Nephron progenitor cell (in vitro differentiated cells): ENCODE measurements around the gene PSMD7.

ENCODE experiments used
- DNase-seq: peaks from one replicate; pipeline ENCODE4 v3.0.0; 2021
- H3K27ac Mint-ChIP-seq: 2 replicates; pipeline ENCODE4 v1.8.0; 2021; ENCODE audit warnings: mild to moderate bottlenecking, moderate library complexity, mixed read lengths
- H3K27me3 Mint-ChIP-seq: 2 replicates; pipeline ENCODE4 v1.8.0; 2021; ENCODE audit warnings: mild to moderate bottlenecking, low read depth, mixed read lengths; ENCODE audit not compliant: poor library complexity
- H3K36me3 Mint-ChIP-seq: 2 replicates; pipeline ENCODE4 v1.8.0; 2021; ENCODE audit warnings: low read depth, mixed read lengths
- H3K4me1 Mint-ChIP-seq: 2 replicates; pipeline ENCODE4 v1.8.0; 2021; ENCODE audit warnings: mixed read lengths
- H3K4me3 Mint-ChIP-seq: 2 replicates; pipeline ENCODE4 v1.8.0; 2021; ENCODE audit warnings: mild to moderate bottlenecking, moderate library complexity, mixed read lengths
- H3K9me3 Mint-ChIP-seq: 2 replicates; pipeline ENCODE4 v1.8.0; 2021; ENCODE audit warnings: mild to moderate bottlenecking, moderate library complexity, mixed read lengths
- TF ChIP-seq, protein P1 (sequence below): fragments of 200-600 bp; sonication (generic); IDR thresholded peaks from 2 replicates; pipeline ENCODE4 v1.5.0; 2021; ENCODE audit warnings: antibody characterized with exemption

PSMD7 gene

DNA sequence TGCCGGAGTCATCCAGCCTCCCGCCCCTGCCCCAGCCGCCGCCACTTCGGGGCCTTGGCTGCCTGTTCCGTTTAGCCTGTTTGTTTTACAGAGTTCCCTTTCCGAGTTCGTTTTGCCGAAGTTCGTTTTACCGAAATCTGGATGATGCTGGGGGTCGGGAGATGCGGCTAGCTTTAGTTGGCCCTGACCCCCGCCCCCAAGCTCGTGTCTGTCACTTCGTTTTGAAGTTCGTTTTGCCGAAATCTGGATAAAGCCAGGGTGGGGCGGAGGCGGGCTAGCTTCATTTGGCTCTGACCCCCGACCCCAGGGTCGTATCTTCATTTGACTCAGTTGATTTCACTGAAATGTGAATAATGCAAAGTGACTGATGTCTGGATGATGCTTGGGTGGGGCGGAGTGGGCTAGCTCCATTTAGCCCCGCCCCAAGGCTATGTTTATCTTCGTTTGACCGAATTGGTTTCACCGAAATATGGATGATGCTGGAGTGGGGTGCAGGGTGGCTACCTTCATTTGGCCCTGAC lies 591 bp downstream of the PSMD7 start:
- TF ChIP-seq, protein P1, sequence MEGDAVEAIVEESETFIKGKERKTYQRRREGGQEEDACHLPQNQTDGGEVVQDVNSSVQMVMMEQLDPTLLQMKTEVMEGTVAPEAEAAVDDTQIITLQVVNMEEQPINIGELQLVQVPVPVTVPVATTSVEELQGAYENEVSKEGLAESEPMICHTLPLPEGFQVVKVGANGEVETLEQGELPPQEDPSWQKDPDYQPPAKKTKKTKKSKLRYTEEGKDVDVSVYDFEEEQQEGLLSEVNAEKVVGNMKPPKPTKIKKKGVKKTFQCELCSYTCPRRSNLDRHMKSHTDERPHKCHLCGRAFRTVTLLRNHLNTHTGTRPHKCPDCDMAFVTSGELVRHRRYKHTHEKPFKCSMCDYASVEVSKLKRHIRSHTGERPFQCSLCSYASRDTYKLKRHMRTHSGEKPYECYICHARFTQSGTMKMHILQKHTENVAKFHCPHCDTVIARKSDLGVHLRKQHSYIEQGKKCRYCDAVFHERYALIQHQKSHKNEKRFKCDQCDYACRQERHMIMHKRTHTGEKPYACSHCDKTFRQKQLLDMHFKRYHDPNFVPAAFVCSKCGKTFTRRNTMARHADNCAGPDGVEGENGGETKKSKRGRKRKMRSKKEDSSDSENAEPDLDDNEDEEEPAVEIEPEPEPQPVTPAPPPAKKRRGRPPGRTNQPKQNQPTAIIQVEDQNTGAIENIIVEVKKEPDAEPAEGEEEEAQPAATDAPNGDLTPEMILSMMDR: no peak
- Mint-ChIP-seq H3K36me3 (peaks cover 35% of the 10 kb centered on the region), H3K27me3 (peaks cover 9% of the 10 kb centered on the region), H3K4me3 (peak overlapping the region; percentile 95), H3K9me3 (peaks cover 16% of the 10 kb centered on the region), H3K4me1 (peaks cover 24% of the 10 kb centered on the region), H3K27ac (peak overlapping the region; percentile 99)
- DNase-seq: peak; percentile 28

DNA sequence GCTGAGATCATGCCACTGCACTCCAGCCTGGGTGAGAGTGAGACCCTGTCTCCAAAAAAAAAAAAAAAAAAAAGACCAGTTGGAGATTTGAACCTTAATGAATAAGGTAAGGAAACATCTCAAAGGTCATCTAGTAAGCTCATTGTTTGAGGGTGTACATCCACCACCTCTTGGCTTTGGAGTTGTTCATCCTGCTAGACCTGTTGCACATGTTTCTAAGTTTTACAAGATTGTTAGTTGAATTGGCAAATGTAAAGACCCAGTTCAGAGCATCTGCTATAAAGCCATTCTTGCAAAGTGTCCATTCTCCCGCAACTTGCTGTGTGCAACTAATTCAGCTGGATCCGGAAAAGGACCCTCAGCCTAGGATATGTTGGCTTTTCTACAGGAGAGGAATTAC lies 1.5 kb downstream of the PSMD7 start:
- Mint-ChIP-seq H3K9me3 (peaks cover 16% of the 10 kb centered on the region), H3K27me3 (peaks cover 9% of the 10 kb centered on the region), H3K27ac (peak overlapping the region; percentile 99), H3K4me1 (peaks cover 24% of the 10 kb centered on the region), H3K4me3 (peak overlapping the region; percentile 95), H3K36me3 (peaks cover 44% of the 10 kb centered on the region)
- DNase-seq: no peak
- TF ChIP-seq, protein P1: no peak

DNA sequence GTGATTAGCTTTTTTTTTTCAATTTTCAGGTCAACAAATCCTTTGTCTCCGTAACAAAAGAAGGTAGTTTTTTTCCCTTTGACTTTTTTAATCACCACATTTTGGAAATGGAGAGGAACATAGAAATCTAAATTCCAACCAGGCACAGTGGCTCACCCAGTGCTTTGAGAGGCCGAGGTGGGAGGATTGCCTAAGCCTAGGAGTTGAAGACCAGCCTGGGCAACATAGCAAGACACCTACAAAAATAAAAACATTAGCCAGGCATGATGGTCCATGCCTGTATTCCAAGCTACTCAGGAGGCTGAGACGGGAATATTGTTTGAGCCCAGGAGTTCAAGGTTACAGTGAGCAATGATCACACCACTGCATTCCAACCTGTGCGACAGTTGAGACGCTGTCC lies 5.7 kb downstream of the PSMD7 start:
- H3K4me3 Mint-ChIP-seq: no peak overlapping the region
- H3K36me3 Mint-ChIP-seq: peaks cover 67% of the 10 kb centered on the region
- peaks cover 12% of the 10 kb centered on the region for H3K4me1 Mint-ChIP-seq
- no peaks in the 10 kb centered on the region for H3K9me3 Mint-ChIP-seq
- peaks cover 6% of the 10 kb centered on the region for H3K27me3 Mint-ChIP-seq
- TF ChIP-seq, protein P1: no peak
- no peak for DNase-seq
- H3K27ac Mint-ChIP-seq: no peak overlapping the region

DNA sequence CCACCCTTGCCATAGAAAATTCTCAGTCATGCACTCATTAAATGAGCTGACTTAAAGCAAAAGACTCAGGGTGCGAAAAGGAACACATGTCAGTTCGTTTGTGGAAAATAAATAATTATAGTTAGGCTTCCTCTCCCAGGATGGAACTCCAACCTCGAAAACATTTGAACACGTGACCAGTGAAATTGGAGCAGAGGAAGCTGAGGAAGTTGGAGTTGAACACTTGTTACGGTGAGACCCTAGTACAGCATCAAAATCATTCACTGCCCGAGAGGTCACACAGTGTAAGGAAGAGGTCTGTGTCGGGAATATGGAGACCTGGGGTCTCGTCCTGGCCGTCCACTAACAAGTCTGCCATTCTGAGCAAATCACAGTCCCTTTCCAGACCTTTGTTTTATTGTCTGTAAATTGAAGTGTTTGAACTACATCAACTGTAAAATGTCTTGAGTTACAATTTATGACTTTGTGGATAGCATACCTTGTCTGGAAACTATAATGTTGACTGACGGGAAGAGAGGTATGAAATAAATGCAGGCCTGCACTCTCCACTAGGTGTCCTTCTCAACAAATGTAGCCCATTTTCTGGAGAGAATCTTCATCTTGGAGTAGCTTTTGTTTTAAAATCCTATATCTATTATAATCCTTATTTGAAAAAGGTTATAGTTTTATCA lies 7.7 kb downstream of the PSMD7 start:
- DNase-seq: no peak
- H3K36me3 Mint-ChIP-seq: peaks cover 65% of the 10 kb centered on the region

DNA sequence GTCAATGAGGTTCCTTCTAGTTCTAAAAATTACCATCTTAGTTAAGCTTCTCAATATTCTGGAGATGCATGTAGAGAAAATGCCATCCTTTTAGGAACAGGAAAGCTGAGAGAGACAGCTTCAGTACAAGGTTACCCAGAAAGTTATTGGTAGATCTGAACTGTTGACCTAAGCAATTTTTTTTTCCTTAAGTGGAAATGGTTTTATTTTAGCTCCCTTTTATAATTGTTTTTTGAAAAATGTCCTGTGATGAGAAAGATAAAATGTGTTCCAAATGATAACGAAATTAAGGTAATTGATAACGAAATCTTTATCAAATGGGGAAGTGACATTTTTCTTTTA lies 8.2 kb downstream of the PSMD7 start:
- peaks cover 60% of the 10 kb centered on the region for H3K36me3 Mint-ChIP-seq
- no peak overlapping the region for H3K4me3 Mint-ChIP-seq
- TF ChIP-seq, protein P1: peak; percentile 3
- no peak for DNase-seq
- no peaks in the 10 kb centered on the region for H3K4me1 Mint-ChIP-seq
- peaks cover 6% of the 10 kb centered on the region for H3K27me3 Mint-ChIP-seq
- no peaks in the 10 kb centered on the region for H3K9me3 Mint-ChIP-seq
- no peak overlapping the region for H3K27ac Mint-ChIP-seq

More for the DNA sequence above, 7.7 kb downstream of the PSMD7 start:
- TF ChIP-seq, protein P1: peak; percentile 33
- Mint-ChIP-seq H3K4me1 (no peaks in the 10 kb centered on the region), H3K27ac (peak overlapping the region; percentile 45), H3K9me3 (no peaks in the 10 kb centered on the region), H3K4me3 (no peak overlapping the region), H3K27me3 (peaks cover 6% of the 10 kb centered on the region)

DNA sequence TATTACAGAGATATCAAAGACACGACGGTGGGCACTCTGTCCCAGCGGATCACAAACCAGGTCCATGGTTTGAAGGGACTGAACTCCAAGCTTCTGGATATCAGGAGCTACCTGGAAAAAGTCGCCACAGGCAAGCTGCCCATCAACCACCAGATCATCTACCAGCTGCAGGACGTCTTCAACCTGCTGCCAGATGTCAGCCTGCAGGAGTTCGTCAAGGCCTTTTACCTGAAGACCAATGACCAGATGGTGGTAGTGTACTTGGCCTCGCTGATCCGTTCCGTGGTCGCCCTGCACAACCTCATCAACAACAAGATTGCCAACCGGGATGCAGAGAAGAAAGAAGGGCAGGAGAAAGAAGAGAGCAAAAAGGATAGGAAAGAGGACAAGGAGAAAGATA lies 8.7 kb downstream of the PSMD7 start:
- peak overlapping the region; percentile 96 for H3K27ac Mint-ChIP-seq
- H3K9me3 Mint-ChIP-seq: no peaks in the 10 kb centered on the region
- no peaks in the 10 kb centered on the region for H3K4me1 Mint-ChIP-seq
- peaks cover 6% of the 10 kb centered on the region for H3K27me3 Mint-ChIP-seq
- H3K4me3 Mint-ChIP-seq: no peak overlapping the region
- TF ChIP-seq, protein P1: no peak
- H3K36me3 Mint-ChIP-seq: peaks cover 55% of the 10 kb centered on the region
- no peak for DNase-seq
